Mucosa of descending colon (tissue), 3 donors: ENCODE results near the gene ABT1. TPM values are rescaled to one million over a fixed set of nuclear protein-coding genes. Genes with fewer than 3 reads are reported as not detected.

Experiments
- ATAC-seq: fragments of 200-7000 bp; cut with Tn5 transposase; one replicate; pipeline ENCODE4 v1.9.1; 2020; ENCODE audit warnings: mild to moderate bottlenecking, moderate library complexity
- DNase-seq, 3 donors: peaks; one replicate each; pipeline ENCODE4 v3.0.0-alpha.2; 2020
- H3K36me3 ChIP-seq: fragments of 200-600 bp; one replicate; pipeline ENCODE4 v1.8.0; 2021; ENCODE audit warnings: low read depth, mild to moderate bottlenecking
- H3K4me1 ChIP-seq: fragments of 200-600 bp; one replicate; pipeline ENCODE4 v1.8.0; 2021; ENCODE audit warnings: low read depth, mild to moderate bottlenecking
- H3K4me3 ChIP-seq: fragments of 200-600 bp; one replicate; pipeline ENCODE4 v1.8.0; 2021; ENCODE audit warnings: mild to moderate bottlenecking
- H3K9me3 ChIP-seq: fragments of 200-600 bp; one replicate; pipeline ENCODE4 v1.8.0; 2021; ENCODE audit warnings: mild to moderate bottlenecking
- CTCF ChIP-seq: fragments of 200-600 bp; IDR thresholded peaks from one replicate; pipeline ENCODE4 v1.8.0; 2022; ENCODE audit warnings: antibody characterized with exemption, mild to moderate bottlenecking
- intact Hi-C, 2 donors: fragments of 100-400 bp; cut with DNase I in 1 of 2; cut with micrococcal nuclease in 1 of 2; formaldehyde crosslinking; loops; one replicate each; pipeline versions ENCODE4 v1.11.0 to v1.11.1; 2022; cut with DNase I, micrococcal nuclease
- total RNA-seq, 3 donors: library from RNA; stranded (reverse); fragmentation: NEBNext Ultra II Directional in 2 of 3; extraction: Animal tissue kit (Norgen Biotek cat#: 25700) in 2 of 3; gene quantifications; one replicate each; pipeline versions ENCODE4 v1.2.1 to v1.2.4, GENCODE V29; 2021 to 2023
- donor health status: DM: no; HTN: no; CAD: no; lungs with moderate emphysema.
- donor health status: DM: no; HTN: no; CAD: no.
- donor health status: DM: no; HTN: yes; CAD: no.

Gene ABT1
- total RNA-seq, 3 donors from 2014 or later, result 13.1 to 17.3 (median 13.6) TPM

GRCh38 chr6:26577720-26578072, 19.1 kb upstream of the ABT1 start:
- no peak overlapping the region for H3K4me3 ChIP-seq
- DNase-seq (no peak), ATAC-seq (no peak)
- no peaks in the 10 kb centered on the region for H3K36me3 ChIP-seq
- no peak for TF ChIP-seq CTCF
- H3K4me1 ChIP-seq, result no peaks in the 10 kb centered on the region
- intact Hi-C loops, result no loop called here
- peaks cover 7% of the 10 kb centered on the region for H3K9me3 ChIP-seq

GRCh38 chr6:26578279-26578678, 18.5 kb upstream of the ABT1 start:
- no peak for TF ChIP-seq CTCF
- Histone ChIP-seq H3K36me3 (no peaks in the 10 kb centered on the region), H3K4me3 (no peak overlapping the region), H3K9me3 (peaks cover 7% of the 10 kb centered on the region), H3K4me1 (no peaks in the 10 kb centered on the region)
- intact Hi-C loops, result no loop called here
- DNase-seq (no peak), ATAC-seq (no peak)

GRCh38 chr6:26578741-26579140, 18.0 kb upstream of the ABT1 start:
- intact Hi-C loops, result no loop called here
- no peak overlapping the region for H3K4me3 ChIP-seq
- peaks cover 7% of the 10 kb centered on the region for H3K9me3 ChIP-seq
- H3K36me3 ChIP-seq, result no peaks in the 10 kb centered on the region
- ATAC-seq (no peak), DNase-seq (no peak)
- TF ChIP-seq CTCF, result no peak
- H3K4me1 ChIP-seq, result no peaks in the 10 kb centered on the region

GRCh38 chr6:26581164-26581915, 15.4 kb upstream of the ABT1 start:
- intact Hi-C loops, result no loop called here
- no peak overlapping the region for H3K4me3 ChIP-seq
- DNase-seq, result no peak
- no peaks in the 10 kb centered on the region for H3K4me1 ChIP-seq
- no peaks in the 10 kb centered on the region for H3K36me3 ChIP-seq
- peaks cover 7% of the 10 kb centered on the region for H3K9me3 ChIP-seq
- ATAC-seq, result no peak
- no peak for TF ChIP-seq CTCF

- Histone ChIP-seq H3K4me1 (no peaks in the 10 kb centered on the region), H3K4me3 (no peak overlapping the region), H3K9me3 (no peaks in the 10 kb centered on the region), H3K36me3 (no peaks in the 10 kb centered on the region)
- no peak for ATAC-seq
- no peak for TF ChIP-seq CTCF
- DNase-seq, result no peak
- intact Hi-C loops, result no loop called here
Measured at GRCh38 chr6:26588965-26589364, 7.8 kb upstream of the ABT1 start.
